B cell (primary cell): ENCODE results near the gene CPA2.

Experiments
- EZH2 ChIP-seq: IDR thresholded peaks from 2 replicates; pipeline ENCODE4 v1.6.1; 2012; ENCODE audit warnings: borderline replicate concordance, low read depth, mild to moderate bottlenecking, moderate library complexity, low read length; ENCODE audit not compliant: insufficient read depth, poor library complexity, severe bottlenecking
- TF ChIP-seq, protein P1 (sequence below): fragments of 200-600 bp; IDR thresholded peaks from one replicate; pipeline ENCODE4 v1.8.0; 2022; ENCODE audit warnings: antibody characterized with exemption, mild to moderate bottlenecking

- TF ChIP-seq EZH2, result no peak
- TF ChIP-seq, protein P1, sequence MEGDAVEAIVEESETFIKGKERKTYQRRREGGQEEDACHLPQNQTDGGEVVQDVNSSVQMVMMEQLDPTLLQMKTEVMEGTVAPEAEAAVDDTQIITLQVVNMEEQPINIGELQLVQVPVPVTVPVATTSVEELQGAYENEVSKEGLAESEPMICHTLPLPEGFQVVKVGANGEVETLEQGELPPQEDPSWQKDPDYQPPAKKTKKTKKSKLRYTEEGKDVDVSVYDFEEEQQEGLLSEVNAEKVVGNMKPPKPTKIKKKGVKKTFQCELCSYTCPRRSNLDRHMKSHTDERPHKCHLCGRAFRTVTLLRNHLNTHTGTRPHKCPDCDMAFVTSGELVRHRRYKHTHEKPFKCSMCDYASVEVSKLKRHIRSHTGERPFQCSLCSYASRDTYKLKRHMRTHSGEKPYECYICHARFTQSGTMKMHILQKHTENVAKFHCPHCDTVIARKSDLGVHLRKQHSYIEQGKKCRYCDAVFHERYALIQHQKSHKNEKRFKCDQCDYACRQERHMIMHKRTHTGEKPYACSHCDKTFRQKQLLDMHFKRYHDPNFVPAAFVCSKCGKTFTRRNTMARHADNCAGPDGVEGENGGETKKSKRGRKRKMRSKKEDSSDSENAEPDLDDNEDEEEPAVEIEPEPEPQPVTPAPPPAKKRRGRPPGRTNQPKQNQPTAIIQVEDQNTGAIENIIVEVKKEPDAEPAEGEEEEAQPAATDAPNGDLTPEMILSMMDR, result no peak
These were observed 70.8 kb downstream of the CPA2 start for GRCh38 chr7:130337410-130337971.
